K562 (cell line): ENCODE results near the gene SLC16A1. TPM values are rescaled to one million over a fixed set of nuclear protein-coding genes. Genes with fewer than 3 reads are reported as not detected.

Experiments
- ATAC-seq: fragments of 200-7000 bp; cut with Tn5 transposase; 3 replicates; pipeline ENCODE4 v1.9.1; 2020; ENCODE audit warnings: moderate library complexity
- BruUV-seq: library from RNA; stranded (reverse); fragments of 400-500 nt; replicated peaks from 2 replicates; lab custom pipeline; 2021; lab: Mats Ljungman, UMichigan
- CTCF ChIA-PET: fragments of 300-600 bp; formaldehyde crosslinking; extraction: SDS; loops from one replicate; lab custom pipeline; 2021; ENCODE audit warnings: low intra/inter-chr PET ratio; lab: Yijun Ruan, JAX
- POLR2A ChIA-PET: fragments of 300-600, 350-650 bp; sonication (Branson Sonifier 250); formaldehyde crosslinking; extraction: SDS; loops from one replicate; lab custom pipeline; 2021; ENCODE audit warnings: antibody characterized with exemption, inconsistent platforms; lab: Yijun Ruan, JAX
- DNase-seq, 4 experiments: peaks; one replicate each; pipeline versions ENCODE4 v3.0.0 to v3.0.0-alpha.2; 2011 to 2018; ENCODE audit warnings: low spot score in 3 of 4, mixed read lengths in 3 of 4; ENCODE audit errors: extremely low read depth in 1 of 4
- FAIRE-seq: peaks from 2 replicates; lab custom pipeline; 2011; peaks lifted over from hg19 to GRCh38; lab: Jason Lieb, UNC
- H2AFZ ChIP-seq: 2 replicates; pipeline ENCODE4 v1.6.0; 2011; ENCODE audit warnings: low read depth, low read length, control low read depth, inconsistent platforms
- H3K27ac ChIP-seq: fragments of 200-600 bp; 3 replicates; pipeline ENCODE4 v1.8.0; 2011; ENCODE audit warnings: low read depth, mild to moderate bottlenecking, control low read depth, inconsistent platforms, low read length, moderate library complexity, mixed read lengths; ENCODE audit errors: extremely low read depth
- H3K27me3 ChIP-seq, 2 experiments: fragments of 300-600 bp in 1 of 2; 2 replicates in 1 of 2; 3 replicates in 1 of 2; pipeline versions ENCODE4 v1.6.0 to v1.8.0; 2011; ENCODE audit warnings: inconsistent platforms in 2 of 2, low read length in 2 of 2, mild to moderate bottlenecking in 1 of 2, mixed read lengths in 1 of 2, moderate library complexity in 1 of 2; ENCODE audit not compliant: control insufficient read depth in 2 of 2, insufficient read depth in 2 of 2
- H3K36me3 ChIP-seq: fragments of 300-600 bp; 3 replicates; pipeline ENCODE4 v1.8.0; 2011; ENCODE audit warnings: mild to moderate bottlenecking, low read length, inconsistent platforms; ENCODE audit not compliant: control insufficient read depth, insufficient read depth
- H3K4me1 ChIP-seq, 2 experiments: fragments of 200-600 bp in 1 of 2; replicated peaks in 1 of 2; 2 replicates in 1 of 2; 3 replicates in 1 of 2; pipeline versions ENCODE4 v1.5.1 to v1.8.0; 2011; ENCODE audit warnings: inconsistent platforms in 2 of 2, low read length in 2 of 2, mild to moderate bottlenecking in 1 of 2, mixed read lengths in 1 of 2, moderate library complexity in 1 of 2; ENCODE audit not compliant: control insufficient read depth in 2 of 2, insufficient read depth in 2 of 2
- H3K4me2 ChIP-seq: 2 replicates; pipeline ENCODE4 v1.6.1; 2011; ENCODE audit warnings: low read length, control low read depth, inconsistent platforms, mixed read lengths; ENCODE audit not compliant: insufficient read depth
- H3K4me3 ChIP-seq: fragments of 200-600 bp; sonication (generic), shearing (Covaris generic); 2 replicates; pipeline ENCODE4 v1.5.1; 2016; ENCODE audit warnings: control low read depth, inconsistent platforms
- H3K79me2 ChIP-seq: fragments of 200-600 bp; 3 replicates; pipeline ENCODE4 v1.8.0; 2011; ENCODE audit warnings: low read length, inconsistent platforms; ENCODE audit not compliant: control insufficient read depth, insufficient read depth
- H3K9ac ChIP-seq, 2 experiments: 2 replicates each; pipeline versions ENCODE4 v1.6.0 to v1.6.1; 2011; ENCODE audit warnings: low read depth in 2 of 2, low read length in 2 of 2, control low read depth in 1 of 2, inconsistent platforms in 1 of 2, mild to moderate bottlenecking in 1 of 2, mixed read lengths in 1 of 2; ENCODE audit not compliant: insufficient read depth in 1 of 2
- H3K9me1 ChIP-seq: one replicate; pipeline ENCODE4 v1.6.0; 2011; ENCODE audit warnings: inconsistent platforms, mild to moderate bottlenecking, low read length, moderate library complexity; ENCODE audit not compliant: control insufficient read depth, insufficient read depth
- H3K9me3 ChIP-seq: replicated peaks from 2 replicates; pipeline ENCODE4 v1.5.1; 2011; ENCODE audit warnings: low read depth, low read length, inconsistent platforms; ENCODE audit not compliant: control insufficient read depth, insufficient read depth
- H4K20me1 ChIP-seq: replicated peaks from 2 replicates; pipeline ENCODE4 v1.6.1; 2011; ENCODE audit warnings: low read length, inconsistent platforms, mixed read lengths; ENCODE audit not compliant: control insufficient read depth, insufficient read depth
- CCAR2 ChIP-seq: fragments of 200-400 bp; formaldehyde crosslinking; IDR thresholded peaks from 2 replicates; pipeline ENCODE4 v1.6.1; 2017; ENCODE audit warnings: mild to moderate bottlenecking, low read depth, low read length
- CCNT2 ChIP-seq: IDR thresholded peaks from 2 replicates; pipeline ENCODE4 v1.6.1; 2011; ENCODE audit warnings: borderline replicate concordance, low read depth, mild to moderate bottlenecking, moderate library complexity, mixed read lengths, low read length; ENCODE audit not compliant: insufficient read length; ENCODE audit errors: extremely low read depth
- FOXA1 ChIP-seq: fragments of 450-650 bp; IDR thresholded peaks from 2 replicates; pipeline ENCODE4 v1.6.1; 2016; ENCODE audit warnings: mild to moderate bottlenecking, borderline replicate concordance
- FOXK1 ChIP-seq: sonication (generic); formaldehyde crosslinking; IDR thresholded peaks from 2 replicates; pipeline ENCODE4 v1.8.0; 2022; ENCODE audit warnings: missing genetic modification reagents, mild to moderate bottlenecking, borderline replicate concordance
- HDGF ChIP-seq: fragments of 450-650 bp; IDR thresholded peaks from 2 replicates; pipeline ENCODE4 v1.6.1; 2016
- NFIC ChIP-seq: fragments of 450-650 bp; IDR thresholded peaks from 2 replicates; pipeline ENCODE4 v1.6.1; 2017; ENCODE audit warnings: mild to moderate bottlenecking, inconsistent platforms
- OTX1 ChIP-seq: fragments of 450-650 bp; formaldehyde crosslinking; IDR thresholded peaks from 2 replicates; pipeline ENCODE4 v1.4.0; 2022; ENCODE audit warnings: mild to moderate bottlenecking
- RAD21 ChIP-seq, 2 experiments: fragments of 250-450 bp in 1 of 2; fragments of 450-650 bp in 1 of 2; sonication (Bioruptor Pico) in 1 of 2; formaldehyde crosslinking in 1 of 2; IDR thresholded peaks in 1 of 2; conservative IDR thresholded peaks in 1 of 2; 2 replicates each; pipeline versions ENCODE4 v1.4.0 to v1.8.0; 2020 to 2022; ENCODE audit warnings: mild to moderate bottlenecking in 2 of 2, moderate library complexity in 1 of 2
- SMAD1 ChIP-seq: fragments of 150-350 bp; IDR thresholded peaks from 2 replicates; pipeline ENCODE4 v1.6.1; 2014; ENCODE audit warnings: low read length, low read depth; ENCODE audit not compliant: partially characterized antibody
- TRIM24 ChIP-seq, 2 experiments: fragments of 450-650 bp; IDR thresholded peaks; 2 replicates each; pipeline ENCODE4 v1.6.1; 2016
- ZFP30 ChIP-seq: fragments of 250-450 bp; sonication (Bioruptor Pico); IDR thresholded peaks from 2 replicates; pipeline ENCODE4 v1.8.0; 2022; ENCODE audit warnings: moderate library complexity, mild to moderate bottlenecking, inconsistent platforms, borderline replicate concordance
- WGBS: fragments of 100-300 bp; shearing (Covaris generic); methylation state at CpG from one replicate; pipeline ENCODE4 v1.1.6; 2016; ENCODE audit warnings: low coverage, mixed read lengths; ENCODE audit not compliant: insufficient coverage; ENCODE audit errors: missing lambda C conversion rate; 5-methylcytosine and 5-hydroxymethylcytosine counted together
- in situ Hi-C: fragments of 300-500 bp; cut with MboI; formaldehyde crosslinking; loops from 4 replicates; pipeline ENCODE4 v1.15.0; 2018; ENCODE audit warnings: inconsistent platforms, mixed read lengths
- intact Hi-C: fragments of 100-400 bp; cut with micrococcal nuclease; formaldehyde crosslinking; loops from 2 replicates; pipeline ENCODE4 v1.14.2; 2022
- polyA plus RNA-seq, 8 experiments: library from polyadenylated mRNA; depleted of rRNA in 4 of 8; stranded (reverse) in 5 of 8; unstranded in 3 of 8; fragments of >200 nt; fragmentation: Nextera tagmentation in 2 of 8; fragmentation: Illumina TruSeq in 1 of 8; extraction: Ambion mirVana in 2 of 8; extraction: Trizol in 1 of 8; gene quantifications; 2 replicates each; pipeline versions ENCODE4 v1.2.1 to v1.2.3, GENCODE V29; 2011 to 2014; ENCODE audit warnings: inconsistent platforms in 1 of 8, missing spikeins in 1 of 8
- total RNA-seq, 7 experiments: library from RNA; depleted of rRNA in 6 of 7; stranded (reverse); fragments of >200 nt in 6 of 7; fragmentation: Illumina TruSeq in 2 of 7; extraction: Trizol in 2 of 7; gene quantifications; 2 replicates each; pipeline versions ENCODE4 v1.2.1 to v1.2.3, GENCODE V29; 2011 to 2021; ENCODE audit warnings: low replicate concordance in 1 of 7
- TF ChIP-seq, protein P1 (sequence below): IDR thresholded peaks from 2 replicates; pipeline ENCODE4 v1.6.1; 2016; ENCODE audit warnings: missing genetic modification characterization, missing compliant biosample characterization
- TF ChIP-seq, protein P2 (sequence below): sonication (generic); formaldehyde crosslinking; IDR thresholded peaks from 2 replicates; pipeline ENCODE4 v1.8.0; 2022; ENCODE audit warnings: mild to moderate bottlenecking, missing genetic modification reagents, borderline replicate concordance
- TF ChIP-seq, protein P3 (sequence below): fragments of 250-450 bp; sonication (Bioruptor Pico); IDR thresholded peaks from 2 replicates; pipeline ENCODE4 v1.9.0; 2021; ENCODE audit warnings: mild to moderate bottlenecking, inconsistent platforms

SLC16A1 gene
- total and polyA plus RNA-seq, 9 of the 15 experiments (the other 6 are each of a cell fraction or from before 2014, with no cell fraction given), result 73.1 to 244 (median 117) TPM

DNA sequence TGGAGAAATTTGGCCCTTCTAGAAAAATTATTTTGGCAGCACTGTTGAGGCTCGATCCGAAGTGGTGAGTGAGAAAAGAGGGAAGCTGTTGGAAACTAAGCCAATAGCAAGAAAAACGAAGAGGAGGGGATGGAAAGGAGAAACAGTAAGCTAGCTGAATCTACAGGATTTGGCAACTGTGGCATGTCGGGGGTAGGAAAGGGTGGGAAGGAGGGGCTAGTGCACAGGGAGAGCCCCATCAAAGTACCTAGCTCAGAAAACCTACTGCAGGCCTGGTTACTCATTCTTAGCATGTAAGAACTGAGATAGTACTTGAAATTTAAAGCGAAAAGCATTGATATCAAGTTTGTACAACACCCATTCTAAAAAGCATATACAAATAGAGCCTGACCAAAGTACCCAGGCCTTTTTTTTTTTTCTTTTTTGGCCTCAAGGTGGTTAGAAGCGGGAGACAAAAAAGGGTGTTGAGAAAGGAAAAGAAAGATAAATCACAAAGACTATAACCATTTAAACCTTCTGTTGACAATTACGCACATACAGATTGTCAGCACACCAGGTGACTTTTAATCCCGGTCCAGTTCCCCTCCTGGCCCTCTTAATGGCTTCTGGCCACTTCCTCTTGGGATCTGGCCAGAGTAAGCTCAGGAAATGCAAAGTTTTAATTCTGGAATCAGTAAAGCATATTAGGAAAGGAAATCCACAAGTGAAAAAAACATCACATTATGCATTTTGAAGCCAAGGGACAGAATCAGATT, 50.4 kb downstream of the SLC16A1 start:
- Histone ChIP-seq H2AFZ (no peak overlapping the region), H3K9me1 (no peaks in the 10 kb centered on the region), H3K4me1 (peaks cover 8 to 32% of the 10 kb centered on the region in 2 experiments; a peak in 4 of 5 replicates), H4K20me1 (no peaks in the 10 kb centered on the region), H3K36me3 (peaks cover 24% of the 10 kb centered on the region; the same call in 2 of the 3 replicates), H3K27ac (peak overlapping the region; percentile 19; the same call in 1 of the 3 replicates), H3K27me3 (no peaks in the 10 kb centered on the region), H3K79me2 (no peaks in the 10 kb centered on the region), H3K9ac (peak overlapping the region in 1 of 2 experiments; percentile 53; a peak in 1 of 4 replicates), H3K9me3 (no peaks in the 10 kb centered on the region), H3K4me3 (no peak overlapping the region), H3K4me2 (no peak overlapping the region)
- DNase-seq (peak in 1 of 4 experiments; percentile 19), FAIRE-seq (no peak), ATAC-seq (no peak)
- ChIA-PET POLR2A (interaction anchor here (0.8 to 5.0 kb wide), 9 partner anchors 9 to 184 kb away, joined by 3 to 35 read pairs (median 7); no protein-coding TSS in a partner anchor), CTCF (interaction anchor here (0.8 kb wide), 1 partner anchor 34 kb away, joined by 3 read pairs; no protein-coding TSS in a partner anchor)
- no TSS peak for BruUV-seq
- in situ Hi-C loops (no loop called here), intact Hi-C loops (loop anchor here (2.0 kb wide), 2 partner anchors 29 to 49 kb away; no protein-coding TSS in a partner anchor)
- whole genome bisulfite sequencing, result 46% methylated on average over 8 of the region's 8 CpGs
- TF ChIP-seq HDGF, result no peak
- TF ChIP-seq, protein P1, sequence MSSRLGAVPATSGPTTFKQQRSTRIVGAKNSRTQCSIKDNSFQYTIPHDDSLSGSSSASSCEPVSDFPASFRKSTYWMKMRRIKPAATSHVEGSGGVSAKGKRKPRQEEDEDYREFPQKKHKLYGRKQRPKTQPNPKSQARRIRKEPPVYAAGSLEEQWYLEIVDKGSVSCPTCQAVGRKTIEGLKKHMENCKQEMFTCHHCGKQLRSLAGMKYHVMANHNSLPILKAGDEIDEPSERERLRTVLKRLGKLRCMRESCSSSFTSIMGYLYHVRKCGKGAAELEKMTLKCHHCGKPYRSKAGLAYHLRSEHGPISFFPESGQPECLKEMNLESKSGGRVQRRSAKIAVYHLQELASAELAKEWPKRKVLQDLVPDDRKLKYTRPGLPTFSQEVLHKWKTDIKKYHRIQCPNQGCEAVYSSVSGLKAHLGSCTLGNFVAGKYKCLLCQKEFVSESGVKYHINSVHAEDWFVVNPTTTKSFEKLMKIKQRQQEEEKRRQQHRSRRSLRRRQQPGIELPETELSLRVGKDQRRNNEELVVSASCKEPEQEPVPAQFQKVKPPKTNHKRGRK, result 0 out of 2 replicates have a peak, but pooled peaks have one; percentile 18
- TF ChIP-seq, protein P2, sequence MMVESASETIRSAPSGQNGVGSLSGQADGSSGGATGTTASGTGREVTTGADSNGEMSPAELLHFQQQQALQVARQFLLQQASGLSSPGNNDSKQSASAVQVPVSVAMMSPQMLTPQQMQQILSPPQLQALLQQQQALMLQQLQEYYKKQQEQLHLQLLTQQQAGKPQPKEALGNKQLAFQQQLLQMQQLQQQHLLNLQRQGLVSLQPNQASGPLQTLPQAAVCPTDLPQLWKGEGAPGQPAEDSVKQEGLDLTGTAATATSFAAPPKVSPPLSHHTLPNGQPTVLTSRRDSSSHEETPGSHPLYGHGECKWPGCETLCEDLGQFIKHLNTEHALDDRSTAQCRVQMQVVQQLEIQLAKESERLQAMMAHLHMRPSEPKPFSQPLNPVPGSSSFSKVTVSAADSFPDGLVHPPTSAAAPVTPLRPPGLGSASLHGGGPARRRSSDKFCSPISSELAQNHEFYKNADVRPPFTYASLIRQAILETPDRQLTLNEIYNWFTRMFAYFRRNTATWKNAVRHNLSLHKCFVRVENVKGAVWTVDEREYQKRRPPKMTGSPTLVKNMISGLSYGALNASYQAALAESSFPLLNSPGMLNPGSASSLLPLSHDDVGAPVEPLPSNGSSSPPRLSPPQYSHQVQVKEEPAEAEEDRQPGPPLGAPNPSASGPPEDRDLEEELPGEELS (CRISPR knock-in tag), result no peak
- TF ChIP-seq OTX1, result peak; percentile 43; the same call in 1 of the 2 replicates
- TF ChIP-seq SMAD1, result no peak
- TF ChIP-seq, protein P3, sequence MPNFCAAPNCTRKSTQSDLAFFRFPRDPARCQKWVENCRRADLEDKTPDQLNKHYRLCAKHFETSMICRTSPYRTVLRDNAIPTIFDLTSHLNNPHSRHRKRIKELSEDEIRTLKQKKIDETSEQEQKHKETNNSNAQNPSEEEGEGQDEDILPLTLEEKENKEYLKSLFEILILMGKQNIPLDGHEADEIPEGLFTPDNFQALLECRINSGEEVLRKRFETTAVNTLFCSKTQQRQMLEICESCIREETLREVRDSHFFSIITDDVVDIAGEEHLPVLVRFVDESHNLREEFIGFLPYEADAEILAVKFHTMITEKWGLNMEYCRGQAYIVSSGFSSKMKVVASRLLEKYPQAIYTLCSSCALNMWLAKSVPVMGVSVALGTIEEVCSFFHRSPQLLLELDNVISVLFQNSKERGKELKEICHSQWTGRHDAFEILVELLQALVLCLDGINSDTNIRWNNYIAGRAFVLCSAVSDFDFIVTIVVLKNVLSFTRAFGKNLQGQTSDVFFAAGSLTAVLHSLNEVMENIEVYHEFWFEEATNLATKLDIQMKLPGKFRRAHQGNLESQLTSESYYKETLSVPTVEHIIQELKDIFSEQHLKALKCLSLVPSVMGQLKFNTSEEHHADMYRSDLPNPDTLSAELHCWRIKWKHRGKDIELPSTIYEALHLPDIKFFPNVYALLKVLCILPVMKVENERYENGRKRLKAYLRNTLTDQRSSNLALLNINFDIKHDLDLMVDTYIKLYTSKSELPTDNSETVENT (CRISPR knock-in tag), result no peak
- 0 out of 4 replicates have a peak, but pooled peaks of 1 of the 2 experiments have one; percentile 8 for TF ChIP-seq RAD21 (CRISPR knock-in tag; conservative IDR thresholded peaks at IDR 0.05 in 1 of 2, IDR thresholded peaks at IDR 0.05 in 1 of 2)
- peak; percentile 28 for TF ChIP-seq CCNT2
- TF ChIP-seq ZFP30, result no peak
- no peak for TF ChIP-seq FOXA1
- no peak for TF ChIP-seq CCAR2
- TF ChIP-seq NFIC, result no peak
- TF ChIP-seq TRIM24 (IDR thresholded peaks at IDR 0.05), result no peak
- no peak for TF ChIP-seq FOXK1 (CRISPR knock-in tag)
